NCI-H460 (cell line): ENCODE data around the gene ANKRD9. TPM values are rescaled to one million over a fixed set of nuclear protein-coding genes. Genes with fewer than 3 reads are reported as not detected.
"Not testable (repeated sequence)": the region's sequence is repeated elsewhere in the genome, so short reads cannot be mapped to it uniquely, and the experiment has no call there.

Experiments
- DNase-seq: peaks from one replicate; pipeline ENCODE4 v3.0.0-alpha.2; 2016; ENCODE audit warnings: low read depth; ENCODE audit errors: extremely low read depth
- total RNA-seq: library from RNA; depleted of rRNA; stranded (reverse); fragments of >200 nt; shearing (Covaris generic); gene quantifications from 2 replicates; pipeline ENCODE4 v1.2.3, GENCODE V29; 2014

Gene ANKRD9
- total RNA-seq, 1 experiment from 2014 or later: 13.0 TPM

GRCh38 chr14:102539544-102540314, 30.2 kb upstream of the ANKRD9 start:
- DNase-seq: no peak

GRCh38 chr14:102538602-102539543, 29.3 kb upstream of the ANKRD9 start:
- DNase-seq: no peak

- no peak for DNase-seq
Observed at GRCh38 chr14:102537981-102538601, 28.5 kb upstream of the ANKRD9 start.

GRCh38 chr14:102532204-102532658, 22.7 kb upstream of the ANKRD9 start:
- no peak for DNase-seq

GRCh38 chr14:102530828-102531478, 21.4 kb upstream of the ANKRD9 start:
- DNase-seq: no peak

GRCh38 chr14:102528431-102529170, 19.0 kb upstream of the ANKRD9 start:
- no peak for DNase-seq

- no peak for DNase-seq
Observed at GRCh38 chr14:102525929-102526497, 16.4 kb upstream of the ANKRD9 start.

GRCh38 chr14:102525219-102525928, 15.8 kb upstream of the ANKRD9 start:
- peak; percentile 53 for DNase-seq

GRCh38 chr14:102524451-102525218, 15.1 kb upstream of the ANKRD9 start:
- DNase-seq: peak; percentile 99

- no peak for DNase-seq
Observed at GRCh38 chr14:102523569-102524450, 14.2 kb upstream of the ANKRD9 start.

- DNase-seq: no peak
Observed at GRCh38 chr14:102523200-102523568, 13.6 kb upstream of the ANKRD9 start.

GRCh38 chr14:102519709-102520108, 10.1 kb upstream of the ANKRD9 start:
- not testable (repeated sequence) for DNase-seq

GRCh38 chr14:102518063-102518648, 8.6 kb upstream of the ANKRD9 start:
- DNase-seq: no peak

GRCh38 chr14:102517392-102518062, 8.0 kb upstream of the ANKRD9 start:
- DNase-seq: no peak

- DNase-seq: peak; percentile 26
Observed at GRCh38 chr14:102516531-102517391, 7.2 kb upstream of the ANKRD9 start.
